HG03354 (cell line): Measurements from ENCODE around the gene ENTPD8.

Experiments used
- ATAC-seq: cut with Tn5 transposase; IDR thresholded peaks from one replicate; pipeline ENCODE4 v1.9.1; 2021; ENCODE audit warnings: mild to moderate bottlenecking; ENCODE audit not compliant: unreplicated experiment, poor library complexity, severe bottlenecking

ENTPD8 gene

DNA sequence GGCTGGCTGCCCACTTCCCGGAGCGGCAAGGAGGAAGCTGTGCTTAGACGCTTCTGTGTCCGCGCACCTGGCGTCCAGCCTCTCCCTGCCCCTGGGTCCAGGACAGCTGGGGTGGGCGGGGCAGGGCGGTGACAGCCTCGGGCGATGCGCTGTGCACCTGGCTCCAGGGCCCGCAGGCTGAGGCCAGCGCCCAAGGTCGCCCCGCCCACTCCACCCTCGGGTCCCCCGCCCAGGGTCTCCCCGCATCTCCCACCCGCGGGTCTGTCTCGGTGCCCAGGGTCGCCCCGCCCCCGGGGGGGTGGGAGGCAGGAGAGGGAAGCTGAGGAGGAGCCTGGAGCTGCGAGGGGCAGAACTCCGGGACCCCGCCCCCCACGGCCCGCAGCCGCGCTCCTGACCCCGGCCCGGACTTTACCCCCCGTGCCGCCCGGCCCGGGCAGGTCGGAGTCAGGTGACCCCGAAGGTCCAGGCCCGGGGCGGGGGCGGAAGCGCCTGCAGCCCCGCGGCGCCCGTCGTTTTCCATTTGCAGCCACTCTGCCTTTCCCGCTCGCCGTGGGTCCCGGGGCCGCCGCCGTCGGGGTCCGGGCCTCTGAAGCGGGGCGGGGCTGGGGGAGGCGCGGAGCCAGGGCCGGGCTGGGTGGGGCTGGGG, at the start of gene ENTPD8:
ENTPD8 (minus strand) TSS at position 69 of the 646 bp plus-strand sequence. CDS start 3,072 bp downstream, outside the sequence.
- ATAC-seq = no peak

GRCh38 chr9:137490532-137491186, 49.5 kb upstream of the ENTPD8 start:
- no peak for ATAC-seq

DNA sequence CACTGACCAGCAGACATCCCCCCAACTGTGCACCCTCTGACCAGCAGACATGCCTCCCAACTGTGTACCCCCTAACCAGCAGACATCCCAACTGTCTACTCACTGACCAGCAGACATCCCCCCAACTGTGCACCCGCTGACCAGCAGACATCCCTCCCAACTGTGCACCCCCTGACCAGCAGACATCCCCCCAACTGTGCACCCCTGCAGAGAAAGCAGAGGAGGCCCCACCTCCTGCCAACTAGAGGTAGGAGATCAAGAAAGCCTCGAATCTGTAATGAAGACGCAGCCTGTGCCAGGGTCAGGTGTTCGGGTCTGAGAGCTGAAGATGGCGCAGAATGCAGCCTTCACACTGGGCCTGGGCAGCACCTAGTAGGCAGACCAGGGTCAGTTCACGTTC, 47.7 kb upstream of the ENTPD8 start:
- ATAC-seq = no peak

- ATAC-seq = no peak
Observed at GRCh38 chr9:137488327-137488653, 47.1 kb upstream of the ENTPD8 start.

DNA sequence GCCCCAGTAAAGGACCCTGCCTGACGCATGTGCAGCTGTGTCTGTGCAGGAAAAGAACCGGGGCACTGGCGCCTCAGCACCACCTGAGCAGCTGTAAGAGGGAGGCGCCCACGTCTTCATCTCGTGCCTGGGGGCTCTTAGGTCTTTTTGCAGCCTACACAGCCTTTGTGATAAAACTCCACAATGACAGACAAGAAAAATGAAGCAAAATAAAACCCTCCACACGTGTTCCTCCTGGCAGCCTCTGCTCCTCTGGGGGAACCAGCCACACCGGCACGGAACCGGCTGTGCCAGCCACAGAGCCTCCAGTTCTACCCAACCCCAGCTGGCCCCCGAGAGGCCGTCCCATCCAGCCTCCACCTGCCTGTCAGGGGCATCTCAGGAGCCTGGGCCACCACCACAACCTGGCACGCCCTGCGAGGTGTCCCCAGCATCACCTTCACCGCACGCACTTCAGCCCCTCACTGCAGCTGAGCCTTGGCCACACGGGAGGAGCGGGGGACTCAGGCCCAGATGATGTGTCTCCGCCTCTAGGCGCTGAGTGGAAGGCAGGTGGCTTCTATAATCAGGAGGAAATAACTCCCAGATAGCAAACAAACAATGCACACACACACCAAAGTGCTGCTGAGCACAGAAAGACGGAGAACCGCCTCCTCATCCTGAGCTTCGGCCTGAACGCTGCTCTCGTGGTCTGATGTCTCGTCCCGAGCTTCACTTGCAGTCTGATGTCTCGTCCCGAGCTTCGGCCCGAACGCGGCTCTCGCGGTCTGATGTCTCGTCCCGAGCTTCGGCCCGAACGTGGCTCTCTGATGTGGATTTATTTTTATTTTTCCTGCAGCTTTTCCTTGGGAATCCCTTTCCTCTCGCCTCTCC, 46.5 kb upstream of the ENTPD8 start:
- no peak for ATAC-seq

- no peak for ATAC-seq
Observed at GRCh38 chr9:137486545-137487453, 45.6 kb upstream of the ENTPD8 start.

DNA sequence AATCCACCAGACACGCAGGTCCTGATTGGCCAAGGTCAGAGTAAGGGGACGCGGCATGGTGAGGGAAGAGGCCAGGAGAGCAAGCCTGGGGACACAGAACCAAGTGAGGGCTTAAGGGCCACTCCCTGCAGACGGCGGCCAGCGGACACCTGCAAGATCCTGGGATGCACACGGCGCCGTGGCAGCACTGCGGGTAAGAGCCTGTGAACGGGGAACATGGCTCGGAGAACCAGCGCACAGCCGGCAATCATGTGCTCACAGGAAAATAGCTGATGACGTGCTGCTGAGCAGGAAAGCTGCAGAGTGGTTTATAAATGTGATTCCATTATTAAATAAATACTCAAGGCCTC, 45.0 kb upstream of the ENTPD8 start:
- no peak for ATAC-seq

- no peak for ATAC-seq
Observed at GRCh38 chr9:137485343-137486140, 44.4 kb upstream of the ENTPD8 start.

- ATAC-seq = no peak
Observed at GRCh38 chr9:137484551-137485315, 43.6 kb upstream of the ENTPD8 start.

GRCh38 chr9:137482094-137482781, 41.1 kb upstream of the ENTPD8 start:
- no peak for ATAC-seq

- no peak for ATAC-seq
Observed at GRCh38 chr9:137480686-137481683, 39.8 kb upstream of the ENTPD8 start.

GRCh38 chr9:137479892-137480685, 38.9 kb upstream of the ENTPD8 start:
- no peak for ATAC-seq

GRCh38 chr9:137478962-137479861, 38.1 kb upstream of the ENTPD8 start:
- ATAC-seq = no peak

GRCh38 chr9:137478613-137478961, 37.4 kb upstream of the ENTPD8 start:
- no peak for ATAC-seq
